GM21390 (cell line): ENCODE results near the gene SPRED2.

Source experiments
- ATAC-seq: cut with Tn5 transposase; IDR thresholded peaks from one replicate; pipeline ENCODE4 v1.9.1; 2021; ENCODE audit not compliant: unreplicated experiment

Gene SPRED2, protein sequence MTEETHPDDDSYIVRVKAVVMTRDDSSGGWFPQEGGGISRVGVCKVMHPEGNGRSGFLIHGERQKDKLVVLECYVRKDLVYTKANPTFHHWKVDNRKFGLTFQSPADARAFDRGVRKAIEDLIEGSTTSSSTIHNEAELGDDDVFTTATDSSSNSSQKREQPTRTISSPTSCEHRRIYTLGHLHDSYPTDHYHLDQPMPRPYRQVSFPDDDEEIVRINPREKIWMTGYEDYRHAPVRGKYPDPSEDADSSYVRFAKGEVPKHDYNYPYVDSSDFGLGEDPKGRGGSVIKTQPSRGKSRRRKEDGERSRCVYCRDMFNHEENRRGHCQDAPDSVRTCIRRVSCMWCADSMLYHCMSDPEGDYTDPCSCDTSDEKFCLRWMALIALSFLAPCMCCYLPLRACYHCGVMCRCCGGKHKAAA

DNA sequence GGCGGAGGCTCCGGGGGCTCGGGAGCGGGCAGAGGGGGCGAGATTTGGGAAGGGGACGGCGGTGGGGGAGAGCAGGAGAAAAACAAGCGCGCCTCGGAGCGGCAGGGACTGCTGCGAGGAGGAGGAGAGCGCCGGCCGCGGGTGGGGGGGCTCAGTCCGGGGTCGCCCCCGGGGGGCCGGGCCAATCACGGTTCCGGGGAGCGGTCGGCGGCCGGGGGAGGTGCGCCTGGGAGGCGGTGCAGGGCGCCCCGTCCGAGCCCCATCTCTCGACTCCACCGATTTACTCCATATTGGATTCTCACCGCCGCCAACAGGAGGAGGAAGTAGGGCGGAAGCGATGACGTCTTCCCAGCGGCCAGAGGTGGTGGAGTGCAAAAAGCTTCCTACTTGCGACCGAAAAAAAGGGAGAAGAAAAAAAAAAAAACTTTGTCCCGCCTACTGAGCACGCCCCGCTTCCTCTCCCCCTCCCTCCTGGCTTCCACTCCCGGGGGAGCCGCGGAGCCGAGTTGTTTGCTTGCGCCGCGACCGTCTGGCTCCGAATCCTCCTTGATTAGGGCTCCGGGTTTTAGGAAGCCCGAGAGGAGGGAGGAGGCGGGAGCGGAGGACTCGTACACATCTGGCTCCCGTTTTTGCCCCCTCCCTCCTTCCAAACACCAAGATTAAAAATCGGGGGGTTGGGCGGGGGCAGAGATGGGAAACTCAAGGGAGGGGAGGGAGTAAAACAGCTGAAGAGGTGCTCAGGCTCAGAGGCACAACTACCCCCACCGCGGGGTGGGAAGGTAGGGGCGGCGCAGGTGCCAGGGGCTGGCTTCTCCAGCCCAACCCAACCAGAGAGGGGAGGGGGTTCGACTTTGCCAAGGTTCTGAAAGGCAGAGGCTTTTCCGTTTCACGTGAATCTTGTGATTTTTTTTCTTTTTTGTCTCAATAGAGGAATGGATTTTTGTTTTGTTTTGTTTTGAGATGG, at the start of gene SPRED2:
Gene SPRED2, minus strand, starts transcription at position 373 of the 964 bp plus-strand sequence. CDS start 612 bp downstream, outside the sequence.
- ATAC-seq = peak; percentile 23

DNA sequence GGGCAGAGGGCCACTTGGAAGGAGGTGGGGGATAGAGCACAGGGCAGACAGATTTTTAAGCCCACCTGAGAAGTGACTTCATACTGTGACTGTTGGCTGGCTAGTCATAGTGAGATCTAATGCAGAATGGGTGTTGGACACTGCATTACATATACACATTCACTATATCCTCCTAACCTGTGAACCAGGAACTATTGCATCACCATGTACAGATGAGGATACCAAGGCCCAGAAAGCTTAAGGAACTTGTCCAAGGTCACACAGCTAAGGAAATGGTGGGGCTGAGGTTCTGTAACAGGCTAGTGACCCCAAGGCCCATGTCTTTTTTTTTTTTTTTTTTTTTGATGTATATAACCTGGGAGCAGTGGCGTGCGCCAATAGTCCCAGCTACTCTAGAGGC, 49.6 kb upstream of the SPRED2 start:
- no peak for ATAC-seq

DNA sequence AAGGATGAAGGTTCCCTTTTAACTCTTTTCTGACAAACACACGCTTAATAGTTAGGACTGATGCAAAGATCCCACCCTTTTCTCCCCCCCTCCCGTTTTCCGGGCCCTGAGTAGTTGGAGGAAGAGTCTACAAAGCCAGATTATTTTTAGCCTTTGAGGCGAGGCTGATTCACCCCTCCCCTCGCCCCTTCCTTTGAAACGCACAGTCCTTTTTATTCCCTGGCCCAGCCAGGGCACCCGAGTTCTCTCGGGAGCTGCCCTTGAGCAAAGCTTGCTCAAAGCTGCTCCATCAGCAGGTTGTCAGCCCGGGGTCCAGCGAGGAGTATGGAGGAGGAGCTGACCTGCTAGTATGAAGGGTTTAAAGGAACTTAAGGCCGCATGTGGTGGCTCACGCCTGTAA, 47.1 kb upstream of the SPRED2 start:
- no peak for ATAC-seq

DNA sequence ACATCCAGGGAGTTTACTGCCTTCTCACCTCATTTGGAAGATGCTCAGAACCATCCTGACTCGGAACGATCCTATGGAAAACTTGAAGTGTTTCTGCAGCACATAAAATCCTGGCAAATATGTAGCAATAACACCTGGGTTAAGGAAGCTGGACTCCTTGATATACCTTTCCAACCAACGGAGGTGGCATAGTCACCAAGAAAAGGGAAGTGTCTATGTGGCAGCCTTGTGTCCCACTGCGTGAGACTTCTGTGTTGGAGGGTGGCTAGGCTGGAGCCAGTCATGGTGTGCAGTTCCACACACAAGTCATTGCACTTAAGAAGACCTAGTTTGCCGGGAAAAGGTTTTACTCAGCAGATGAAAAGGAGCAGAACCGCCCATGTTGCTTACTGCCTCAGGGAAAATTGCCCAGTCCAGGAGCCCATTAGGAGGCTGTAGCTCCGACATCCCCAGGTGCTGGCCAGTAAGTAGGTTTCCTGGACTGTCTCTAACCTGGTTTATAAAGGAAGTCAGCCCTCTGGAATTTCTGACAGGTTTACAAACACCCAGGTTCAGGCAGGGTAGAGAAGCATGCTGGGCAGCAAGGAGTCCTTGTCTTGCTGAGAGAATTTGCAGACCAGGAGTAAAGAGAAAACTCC, 46.2 kb upstream of the SPRED2 start:
- ATAC-seq = no peak

DNA sequence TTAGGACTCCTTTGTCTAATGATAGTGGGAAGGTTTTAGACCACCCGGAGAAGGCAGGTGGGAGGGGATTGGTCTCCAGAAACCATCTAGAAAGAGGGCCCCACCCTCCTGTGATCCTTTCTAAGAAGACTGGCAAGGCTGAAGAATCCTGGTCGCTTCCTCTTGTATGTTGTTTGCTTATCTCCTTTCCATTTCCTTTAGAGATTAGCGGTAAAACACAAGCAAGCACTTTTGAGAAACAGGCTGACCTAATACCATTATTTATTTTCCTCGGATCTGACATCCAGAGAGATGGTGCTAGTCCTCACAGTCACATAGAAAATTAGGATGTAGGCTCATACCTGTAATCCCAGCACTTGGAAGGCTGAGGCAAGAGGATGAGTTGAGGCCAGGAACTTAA, 45.2 kb upstream of the SPRED2 start:
- no peak for ATAC-seq

DNA sequence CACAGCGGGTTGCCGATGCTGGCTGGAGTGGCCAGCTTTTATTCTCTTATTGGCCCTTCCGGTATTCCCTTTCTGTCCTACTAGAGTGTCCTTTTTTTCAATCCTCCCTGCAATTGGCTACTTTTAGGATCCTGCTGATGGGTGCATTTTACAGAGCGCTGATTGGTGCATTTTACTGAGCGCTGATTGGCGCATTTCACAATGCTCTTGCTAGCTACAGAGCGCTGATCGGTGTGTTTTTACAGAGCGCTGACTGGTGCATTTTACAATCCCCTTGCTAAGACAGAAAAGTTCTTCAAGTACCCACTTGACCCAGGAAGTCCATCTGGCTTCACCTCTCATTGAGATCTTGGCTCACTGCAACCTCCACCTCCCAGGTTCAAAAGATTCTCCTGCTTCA, 44.4 kb upstream of the SPRED2 start:
- ATAC-seq = no peak

DNA sequence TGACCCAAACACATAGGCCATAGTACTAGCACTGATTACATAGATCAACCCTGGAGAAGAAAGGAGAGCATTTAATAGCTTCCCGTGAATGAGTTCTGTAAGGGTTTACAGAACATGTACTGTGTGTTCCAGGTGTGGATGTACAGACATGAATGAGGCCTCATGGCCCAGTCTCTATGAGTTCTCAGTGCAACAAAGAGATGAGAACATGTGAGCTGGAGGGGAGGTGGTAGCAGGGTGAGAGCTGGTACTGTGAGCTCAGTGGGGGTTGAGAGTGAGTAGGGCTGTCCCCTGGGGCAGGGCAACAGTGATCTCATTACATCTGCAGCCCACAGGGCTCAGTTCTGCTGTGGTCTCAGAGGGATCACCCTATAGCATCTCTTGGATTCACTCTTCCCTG, 42.6 kb upstream of the SPRED2 start:
- no peak for ATAC-seq

DNA sequence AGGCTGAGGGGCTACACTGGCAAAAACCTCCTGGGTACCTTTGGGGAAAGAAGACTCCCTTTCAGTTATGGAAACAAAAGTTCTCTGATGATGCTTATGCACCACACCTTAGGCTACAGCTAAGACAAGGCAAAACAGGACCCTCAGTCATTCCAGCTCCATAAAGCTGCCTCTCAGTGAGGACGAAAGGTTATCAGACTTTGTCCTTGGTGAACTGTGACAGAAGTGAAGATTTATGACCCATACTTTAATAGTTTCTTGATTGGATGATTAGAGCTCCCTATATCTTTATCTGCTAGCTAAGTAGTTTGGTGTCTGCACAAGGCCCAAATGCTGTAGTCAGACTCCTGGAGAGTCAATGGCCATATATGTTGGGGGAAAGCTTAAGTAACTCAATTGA, 40.6 kb upstream of the SPRED2 start:
- ATAC-seq = no peak

DNA sequence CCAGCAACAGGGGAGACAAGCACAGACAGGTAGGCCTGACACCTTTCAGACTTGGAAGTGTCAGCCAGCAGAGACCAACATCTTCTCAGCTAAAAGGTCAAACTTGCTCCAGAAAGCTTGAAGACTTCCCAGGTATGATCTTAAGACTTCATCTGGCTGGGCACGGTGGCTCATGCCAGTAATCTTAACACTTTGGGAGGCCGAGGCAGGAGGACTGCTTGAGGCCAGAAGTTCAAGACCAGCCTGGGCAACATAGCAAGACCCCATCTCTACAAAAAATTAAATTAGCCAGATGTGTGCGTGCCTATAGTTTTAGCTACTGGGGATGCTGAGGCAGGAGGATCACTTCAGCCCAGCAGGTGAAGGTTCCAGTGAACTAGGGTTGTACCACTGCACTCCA, 39.0 kb upstream of the SPRED2 start:
- no peak for ATAC-seq

DNA sequence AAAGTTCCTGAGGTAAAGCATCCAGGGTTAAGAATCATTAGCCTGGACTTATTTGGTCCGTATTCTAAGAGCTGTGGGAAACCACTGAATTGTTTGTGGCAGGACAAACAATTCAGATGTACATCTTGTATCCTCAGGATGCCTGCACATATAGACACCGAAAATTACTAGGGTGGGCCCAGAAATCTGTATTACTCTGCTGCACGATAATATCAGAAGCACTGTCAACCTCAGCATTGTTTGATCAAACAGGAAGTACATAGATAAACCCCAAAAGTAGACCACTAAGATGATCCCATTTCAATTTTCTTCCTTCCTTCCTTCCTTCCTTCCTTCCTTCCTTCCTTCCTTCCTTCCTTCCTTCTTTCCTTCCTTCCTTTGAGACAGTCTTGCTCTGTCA, 34.2 kb upstream of the SPRED2 start:
- no peak for ATAC-seq

DNA sequence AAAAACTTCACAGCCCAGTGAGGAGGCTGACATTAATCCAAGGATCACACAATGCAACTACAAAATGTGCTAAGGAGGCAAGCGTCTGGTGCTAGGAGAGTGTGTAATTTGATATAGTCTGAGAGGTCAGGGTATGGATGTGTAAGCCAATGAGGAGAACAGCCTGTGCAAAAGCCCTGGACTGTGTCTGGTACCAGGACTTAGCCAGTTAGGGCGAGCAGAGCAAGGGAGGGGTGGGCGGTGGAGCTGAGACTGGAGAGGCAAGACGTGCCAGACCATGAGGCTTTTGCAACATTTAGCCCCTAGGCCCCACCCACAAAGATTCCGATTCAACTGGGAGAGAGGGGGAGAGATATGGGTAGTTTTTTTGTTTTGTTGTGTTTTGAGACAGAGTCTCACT, 33.5 kb upstream of the SPRED2 start:
- ATAC-seq = no peak

DNA sequence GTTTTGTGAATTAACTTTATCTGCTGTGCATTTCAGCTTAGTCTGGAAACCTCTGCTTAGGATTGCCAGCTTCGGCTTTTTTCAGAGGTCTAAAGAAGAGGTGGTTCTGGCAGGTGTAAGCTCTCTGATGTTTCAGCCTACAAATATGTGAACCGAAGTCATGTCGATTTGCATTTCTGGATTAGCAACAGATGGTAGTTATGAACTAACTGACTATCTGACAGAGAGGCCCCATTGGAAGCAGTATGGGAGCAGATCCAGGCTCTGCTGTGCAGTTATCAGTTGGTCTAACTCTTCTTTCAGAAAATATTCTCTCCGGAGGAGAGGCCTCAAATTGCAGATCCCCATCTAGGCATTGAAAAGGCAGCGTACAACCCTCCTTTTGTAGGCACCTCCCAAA, 32.7 kb upstream of the SPRED2 start:
- ATAC-seq = no peak

DNA sequence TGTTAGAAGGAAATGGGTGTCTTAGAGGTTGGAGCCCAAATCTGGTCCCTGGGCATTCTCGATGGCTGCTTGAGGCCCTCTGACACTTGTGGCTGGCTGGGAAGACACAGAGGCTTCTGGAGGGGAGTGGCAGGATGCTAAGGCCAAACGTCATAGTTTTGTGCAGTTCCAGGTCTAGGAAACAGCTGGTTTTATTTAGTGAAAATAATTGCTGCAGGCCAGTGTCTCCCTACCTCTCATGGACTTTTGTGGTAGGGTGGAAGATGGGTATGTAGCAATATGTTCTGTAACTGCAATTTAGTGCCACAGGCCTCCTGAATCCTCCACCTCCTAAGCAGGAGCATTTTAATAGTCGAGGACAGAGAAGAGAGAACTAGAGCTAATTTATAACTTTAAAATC, 32.2 kb upstream of the SPRED2 start:
- ATAC-seq = no peak

DNA sequence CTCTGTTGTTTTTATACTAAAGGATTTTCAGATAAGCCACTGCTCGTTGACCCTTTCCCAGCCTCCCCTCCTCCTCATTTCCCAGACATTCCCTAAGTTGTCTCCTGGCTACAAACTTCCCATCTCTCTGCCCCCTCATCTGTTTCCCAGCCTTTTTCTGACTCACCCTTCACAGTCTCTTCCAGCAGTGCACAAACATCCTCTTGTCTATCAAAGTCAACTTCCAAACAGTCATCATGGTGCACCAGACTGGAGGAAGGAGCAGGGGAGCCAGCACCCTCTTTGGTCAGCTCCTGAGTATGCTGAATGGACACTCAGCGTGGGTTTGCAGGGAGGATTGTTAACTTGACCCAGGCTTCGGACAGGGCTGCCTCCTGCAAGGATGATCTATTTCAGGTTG, 26.6 kb upstream of the SPRED2 start:
- no peak for ATAC-seq

DNA sequence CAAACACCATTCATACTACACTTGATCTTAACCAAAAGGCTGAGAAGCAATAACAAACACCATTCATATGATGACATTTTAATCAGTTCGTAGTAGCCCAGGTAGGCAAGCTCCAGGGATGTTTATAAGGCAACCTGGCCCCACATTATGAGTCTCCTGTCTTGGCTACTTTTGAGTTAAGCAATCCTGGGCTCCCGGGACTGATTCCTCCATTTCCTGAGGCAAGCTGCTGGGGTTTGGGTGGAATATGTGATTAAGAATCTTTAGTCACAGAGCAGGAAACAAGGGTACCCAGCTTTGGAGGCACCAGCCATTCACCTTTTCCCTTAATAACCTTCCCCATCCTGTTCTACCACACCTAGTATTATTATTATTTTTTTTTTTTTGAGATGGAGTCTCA, 24.5 kb upstream of the SPRED2 start:
- no peak for ATAC-seq

DNA sequence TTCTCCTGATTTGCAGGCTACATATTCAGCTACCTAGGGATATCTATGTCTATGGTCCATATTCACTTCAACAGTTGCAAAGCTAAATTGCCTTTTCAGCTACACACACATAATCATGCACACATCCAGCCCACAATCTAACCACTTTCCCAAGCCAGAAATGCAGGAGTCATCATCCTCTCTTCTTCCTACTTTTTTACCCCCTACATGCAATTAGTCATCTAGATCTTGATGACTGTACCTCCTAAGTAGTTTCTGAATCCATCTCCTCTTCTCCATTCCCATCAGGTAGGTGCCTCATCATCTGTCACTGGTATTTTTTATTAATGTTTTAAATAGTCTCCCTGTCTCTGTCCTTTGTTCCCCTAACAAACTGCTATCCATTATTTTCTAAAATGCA, 23.7 kb upstream of the SPRED2 start:
- ATAC-seq = no peak

DNA sequence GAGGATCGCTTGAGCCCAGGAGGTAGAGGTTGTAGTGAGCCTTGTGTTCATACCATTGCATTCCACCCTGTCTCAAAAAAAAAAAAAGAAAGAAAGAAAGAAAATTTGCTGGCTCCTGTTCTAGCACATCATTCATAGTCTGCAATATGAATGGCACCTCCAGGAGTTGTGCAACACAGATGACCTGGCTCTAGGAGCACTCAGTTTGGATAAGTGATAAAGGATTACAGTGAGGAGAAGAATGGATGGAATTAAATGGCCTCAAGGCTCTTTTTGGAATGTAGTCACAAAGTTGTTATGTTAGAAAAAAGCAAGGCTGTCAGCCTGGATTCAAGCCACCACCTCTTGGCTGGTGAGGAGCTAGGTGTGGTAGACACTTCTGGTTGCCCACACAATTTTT, 21.5 kb upstream of the SPRED2 start:
- no peak for ATAC-seq

DNA sequence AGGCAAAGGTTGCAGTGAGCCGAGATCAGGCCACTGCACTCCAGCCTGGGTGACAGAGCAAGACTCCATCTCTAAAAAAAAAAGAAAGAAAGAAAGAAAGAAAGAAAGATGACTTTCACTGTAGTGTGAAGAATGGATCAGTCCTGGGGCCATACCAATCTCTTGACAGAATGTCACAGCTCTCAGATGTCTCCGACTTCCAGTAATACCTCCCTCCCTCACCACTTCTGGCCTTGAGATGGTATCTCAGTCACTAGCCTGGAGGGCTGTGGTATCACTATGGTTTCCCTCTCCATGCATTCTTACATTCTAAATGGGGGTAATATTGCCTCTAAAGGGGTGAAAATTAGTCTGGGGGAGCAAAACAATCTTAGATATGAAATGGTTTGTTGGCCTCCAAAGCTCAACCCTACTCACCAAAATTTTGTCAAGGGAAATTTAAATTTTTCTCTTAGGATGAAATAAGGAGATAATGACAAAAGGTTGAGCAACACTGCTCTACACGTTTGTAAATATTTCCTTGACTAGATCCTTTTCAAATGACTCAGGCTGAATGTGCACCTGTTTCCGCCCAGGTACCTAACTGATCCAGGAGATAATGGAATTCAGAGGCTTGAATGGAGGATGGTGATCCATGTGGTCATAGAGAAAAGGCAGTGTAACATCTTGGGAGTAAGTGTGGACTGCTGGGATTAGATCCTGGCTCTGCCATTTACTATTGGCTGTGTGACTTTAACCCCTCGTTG, 19.9 kb upstream of the SPRED2 start:
- no peak for ATAC-seq

DNA sequence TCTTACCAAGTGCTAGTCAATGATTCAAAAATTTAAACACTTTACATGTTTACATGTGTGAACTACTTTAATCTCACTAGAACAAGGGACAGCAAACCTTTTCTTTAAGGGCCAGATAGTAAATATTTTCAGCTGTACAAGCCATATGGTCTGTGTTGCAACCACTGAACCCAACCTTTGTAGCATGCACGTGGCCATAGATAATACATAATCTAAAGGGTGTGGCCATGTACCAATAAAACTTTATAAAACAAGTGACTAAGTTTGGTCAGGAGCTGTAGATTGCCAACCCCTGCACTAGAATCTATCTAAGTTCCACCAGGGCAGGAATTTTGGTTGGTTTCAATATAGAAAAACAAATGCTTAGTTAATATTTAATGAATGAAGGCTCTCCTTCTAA, 18.4 kb upstream of the SPRED2 start:
- ATAC-seq = no peak

DNA sequence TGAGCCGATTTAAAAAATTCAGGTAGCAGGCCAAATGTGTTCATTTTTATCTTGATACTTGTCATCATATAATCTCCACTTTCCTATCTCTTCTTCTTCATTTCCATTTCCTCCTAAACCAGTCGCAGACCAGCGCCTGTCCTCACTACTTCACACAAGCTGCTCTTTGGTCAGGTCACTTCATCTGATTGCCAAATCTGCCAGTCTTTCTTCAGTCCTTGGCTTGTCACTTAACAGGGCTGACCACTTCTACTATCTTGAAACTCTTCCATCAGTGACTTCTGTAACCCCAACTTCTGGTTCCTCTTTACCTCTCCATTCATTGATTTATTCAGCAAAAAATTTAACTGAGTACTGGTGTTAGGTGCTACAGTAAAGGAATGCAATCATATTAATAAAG, 18.0 kb upstream of the SPRED2 start:
- ATAC-seq = no peak
